B cell (primary cell): ENCODE results near the gene PPP2R5C. TPM values are rescaled to one million over a fixed set of nuclear protein-coding genes. Genes with fewer than 3 reads are reported as not detected.

Source experiments
- ATAC-seq: fragments of 200-7000 bp; cut with Tn5 transposase; one replicate; pipeline ENCODE4 v1.10.0; 2021; ENCODE audit warnings: low read depth, mild to moderate bottlenecking, moderate number of reproducible peaks, moderate library complexity
- CTCF ChIA-PET: fragments of 350-600 bp; sonication (Branson Sonifier 250); formaldehyde crosslinking; loops from one replicate; lab custom pipeline; 2021; ENCODE audit warnings: antibody characterized with exemption, inconsistent platforms; lab: Charles Lee
- POLR2A ChIA-PET: fragments of 350-600 bp; sonication (Branson Sonifier 250); formaldehyde crosslinking; loops from one replicate; lab custom pipeline; 2021; ENCODE audit warnings: antibody characterized with exemption; lab: Charles Lee
- DNase-seq: peaks from one replicate; pipeline ENCODE4 v3.0.0; 2013
- H2AFZ ChIP-seq: 2 replicates; pipeline ENCODE4 v1.6.1; 2012; ENCODE audit warnings: mild to moderate bottlenecking, low read depth, low read length; ENCODE audit not compliant: insufficient read depth, poor library complexity, severe bottlenecking
- H3K27ac ChIP-seq, 2 donors: 1 replicate in 1 of 2; 2 replicates in 1 of 2; pipeline ENCODE4 v1.5.1; 2012 to 2013; ENCODE audit warnings: low read length in 2 of 2, mild to moderate bottlenecking in 2 of 2, moderate library complexity in 1 of 2
- H3K27me3 ChIP-seq, 4 experiments: fragments of 200-600 bp in 1 of 4; sonication (generic) in 1 of 4; replicated peaks in 1 of 4; 1 replicate in 2 of 4; 2 replicates in 2 of 4; pipeline versions ENCODE4 v1.6.1 to v1.7.0; 2013 to 2016; ENCODE audit warnings: low read length in 3 of 4, mild to moderate bottlenecking in 2 of 4, mixed read lengths in 1 of 4, moderate library complexity in 1 of 4; ENCODE audit not compliant: insufficient read depth in 4 of 4, control insufficient read depth in 3 of 4; ENCODE audit errors: control extremely low read depth in 1 of 4
- H3K36me3 ChIP-seq, 2 experiments: replicated peaks in 1 of 2; 1 replicate in 1 of 2; 2 replicates in 1 of 2; pipeline versions ENCODE4 v1.6.1 to v1.7.1; 2013; ENCODE audit warnings: low read length in 1 of 2; ENCODE audit not compliant: insufficient read depth in 2 of 2, control insufficient read depth in 1 of 2; ENCODE audit errors: control extremely low read depth in 1 of 2, extremely low read depth in 1 of 2
- H3K4me1 ChIP-seq, 2 donors: fragments of 200-600 bp in 1 of 2; sonication (generic) in 1 of 2; 1 replicate in 1 of 2; 2 replicates in 1 of 2; pipeline versions ENCODE4 v1.5.1 to v1.6.1; 2013 to 2017; ENCODE audit warnings: low read length in 2 of 2; ENCODE audit not compliant: control insufficient read depth in 2 of 2, insufficient read depth in 2 of 2
- H3K4me2 ChIP-seq: replicated peaks from 2 replicates; pipeline ENCODE3; 2012; ENCODE audit warnings: mild to moderate bottlenecking, low read depth, low read length; ENCODE audit not compliant: poor library complexity, severe bottlenecking
- H3K4me3 ChIP-seq, 5 experiments: fragments of 200-600 bp in 1 of 5; sonication (generic) in 1 of 5; 1 replicate in 3 of 5; 2 replicates in 2 of 5; pipeline versions ENCODE4 v1.5.1 to v1.7.0; 2011 to 2016; ENCODE audit warnings: low read length in 4 of 5, mild to moderate bottlenecking in 4 of 5, low read depth in 2 of 5, control low read depth in 1 of 5, moderate library complexity in 1 of 5; ENCODE audit not compliant: insufficient read depth in 1 of 5; ENCODE audit errors: control extremely low read depth in 1 of 5, extremely low read depth in 1 of 5
- H3K79me2 ChIP-seq: fragments of 200-600 bp; sonication (generic); one replicate; pipeline ENCODE4 v1.6.0; 2016; ENCODE audit warnings: low read length; ENCODE audit not compliant: control insufficient read depth, insufficient read depth
- H3K9ac ChIP-seq: fragments of 200-600 bp; sonication (generic); 2 replicates; pipeline ENCODE4 v1.6.1; 2017; ENCODE audit warnings: mild to moderate bottlenecking, low read length, moderate library complexity
- H3K9me3 ChIP-seq, 3 donors: one replicate each; pipeline versions ENCODE4 v1.6.1 to v1.7.1; 2013; ENCODE audit warnings: low read length in 2 of 3; ENCODE audit not compliant: control insufficient read depth in 2 of 3, insufficient read depth in 1 of 3; ENCODE audit errors: control extremely low read depth in 1 of 3
- H4K20me1 ChIP-seq: 2 replicates; pipeline ENCODE4 v1.6.0; 2012; ENCODE audit warnings: mild to moderate bottlenecking, low read length; ENCODE audit not compliant: insufficient read depth, control insufficient read depth, poor library complexity, severe bottlenecking
- H3K27ac Mint-ChIP-seq: one replicate; pipeline ENCODE4 v1.8.0; 2021; ENCODE audit warnings: mixed read lengths
- H3K27me3 Mint-ChIP-seq: one replicate; pipeline ENCODE4 v1.8.0; 2021; ENCODE audit warnings: mixed read lengths
- H3K4me1 Mint-ChIP-seq: one replicate; pipeline ENCODE4 v1.8.0; 2021; ENCODE audit warnings: mixed read lengths
- H3K4me3 Mint-ChIP-seq: one replicate; pipeline ENCODE4 v1.8.0; 2021; ENCODE audit warnings: mixed read lengths
- H3K9me3 Mint-ChIP-seq: one replicate; pipeline ENCODE4 v1.8.0; 2022; ENCODE audit warnings: mixed read lengths; ENCODE audit not compliant: insufficient read depth
- CTCF ChIP-seq: fragments of 200-600 bp; IDR thresholded peaks from one replicate; pipeline ENCODE4 v1.8.0; 2022; ENCODE audit warnings: antibody characterized with exemption, mild to moderate bottlenecking
- EZH2 ChIP-seq: IDR thresholded peaks from 2 replicates; pipeline ENCODE4 v1.6.1; 2012; ENCODE audit warnings: borderline replicate concordance, low read depth, mild to moderate bottlenecking, moderate library complexity, low read length; ENCODE audit not compliant: insufficient read depth, poor library complexity, severe bottlenecking
- WGBS: methylation state at CpG from one replicate; pipeline ENCODE4 v1.1.5; 2013; ENCODE audit warnings: missing lambda C conversion rate; ENCODE audit not compliant: insufficient coverage; 5-methylcytosine and 5-hydroxymethylcytosine counted together
- intact Hi-C: fragments of 100-400 bp; cut with micrococcal nuclease; formaldehyde crosslinking; loops from one replicate; pipeline ENCODE4 v1.10.0; 2022
- polyA plus RNA-seq: library from polyadenylated mRNA; depleted of rRNA; stranded (reverse); fragments of >200 nt; gene quantifications from 2 replicates; pipeline ENCODE4 v1.2.3, GENCODE V29; 2012
- total RNA-seq, 2 donors: library from RNA; stranded (reverse); fragments of 120-200 nt in 1 of 2; gene quantifications; 1 replicate in 1 of 2; 2 replicates in 1 of 2; pipeline versions ENCODE4 v1.2.3 to v1.2.4, GENCODE V29; 2013 to 2022

The PPP2R5C gene
- total and polyA plus RNA-seq, 2 donors (not counting 1 experiment from before 2014, with no cell fraction given), result 91.7 to 330 TPM

GRCh38 chr14:101823066-101823465 is 61.6 kb downstream of the PPP2R5C start:
- Mint-ChIP-seq H3K4me3 (peak overlapping the region; percentile 92), H3K4me1 (peaks cover 89% of the 10 kb centered on the region), H3K27ac (peak overlapping the region; percentile 99), H3K27me3 (no peaks in the 10 kb centered on the region), H3K9me3 (no peaks in the 10 kb centered on the region)
- no peak for ATAC-seq
- Histone ChIP-seq H3K9me3 (peaks cover 0 to 3% (median 0%) of the 10 kb centered on the region in 3 donors), H3K79me2 (peaks cover 88% of the 10 kb centered on the region), H3K4me1 (peaks cover 83 to 85% of the 10 kb centered on the region in 2 donors), H4K20me1 (no peaks in the 10 kb centered on the region), H3K4me2 (peak overlapping the region; percentile 89), H3K4me3 (peak overlapping the region in 4 of 5 experiments; percentile 20 to 58 (median 48)), H3K9ac (peak overlapping the region; percentile 81), H3K27me3 (no peaks in the 10 kb centered on the region), H3K36me3 (peaks cover 0 to 17% of the 10 kb centered on the region in 2 experiments), H3K27ac (peak overlapping the region; percentile 99 to 100), H2AFZ (no peak overlapping the region)
- POLR2A ChIA-PET, result interaction anchor here (1.6 to 5.3 kb wide), 4 partner anchors 11 to 125 kb away, joined by 5 to 90 read pairs (median 8); no protein-coding TSS in a partner anchor
- no peak for DNase-seq
- intact Hi-C loops, result no loop called here
- TF ChIP-seq EZH2, result no peak
- TF ChIP-seq CTCF, result no peak
- no CpG with 5 or more reads among the region's 9 CpGs for WGBS
- CTCF ChIA-PET, result interaction anchor here (0.6 to 4.2 kb wide), 9 partner anchors 8 to 62 kb away, joined by 3 to 53 read pairs (median 4); no protein-coding TSS in a partner anchor

- POLR2A ChIA-PET, result interaction anchor here (0.6 to 5.3 kb wide), 9 partner anchors 12 to 125 kb away, joined by 3 to 90 read pairs (median 5); no protein-coding TSS in a partner anchor
- Histone ChIP-seq H3K27me3 (no peaks in the 10 kb centered on the region), H3K27ac (peak overlapping the region; percentile 99 to 100), H4K20me1 (no peaks in the 10 kb centered on the region), H3K9ac (peak overlapping the region; percentile 81), H3K4me1 (peaks cover 80 to 82% of the 10 kb centered on the region in 2 donors), H3K79me2 (peaks cover 88% of the 10 kb centered on the region), H3K4me2 (peak overlapping the region; percentile 89), H2AFZ (peak overlapping the region; percentile 1), H3K4me3 (peak overlapping the region in 4 of 5 experiments; percentile 20 to 58 (median 48)), H3K9me3 (peaks cover 0 to 3% (median 0%) of the 10 kb centered on the region in 3 donors), H3K36me3 (peaks cover 0 to 20% of the 10 kb centered on the region in 2 experiments)
- 60% methylated on average over 10 of the region's 12 CpGs for WGBS
- CTCF ChIA-PET, result interaction anchor here (0.6 to 4.2 kb wide), 14 partner anchors 8 to 117 kb away, joined by 3 to 53 read pairs (median 4); no protein-coding TSS in a partner anchor
- ATAC-seq (peak; percentile 28), DNase-seq (peak; percentile 55)
- H3K4me1 Mint-ChIP-seq, result peaks cover 88% of the 10 kb centered on the region
- intact Hi-C loops, result loop anchor here (1.0 to 2.0 kb wide), 3 partner anchors 13 to 49 kb away; no protein-coding TSS in a partner anchor
- TF ChIP-seq EZH2 (no peak), CTCF (no peak)
- no peaks in the 10 kb centered on the region for H3K27me3 Mint-ChIP-seq
- peak overlapping the region; percentile 99 for H3K27ac Mint-ChIP-seq
- H3K4me3 Mint-ChIP-seq, result peak overlapping the region; percentile 92
- no peaks in the 10 kb centered on the region for H3K9me3 Mint-ChIP-seq
These were observed 62.1 kb downstream of the PPP2R5C start for GRCh38 chr14:101823511-101824120.
